ENCODE measurements around the gene POLR3A. TPM values are rescaled to one million over a fixed set of nuclear protein-coding genes. Genes with fewer than 3 reads are reported as not detected.

POLR3A gene
- total RNA-seq, 1 donor: 11.9 TPM

DNA sequence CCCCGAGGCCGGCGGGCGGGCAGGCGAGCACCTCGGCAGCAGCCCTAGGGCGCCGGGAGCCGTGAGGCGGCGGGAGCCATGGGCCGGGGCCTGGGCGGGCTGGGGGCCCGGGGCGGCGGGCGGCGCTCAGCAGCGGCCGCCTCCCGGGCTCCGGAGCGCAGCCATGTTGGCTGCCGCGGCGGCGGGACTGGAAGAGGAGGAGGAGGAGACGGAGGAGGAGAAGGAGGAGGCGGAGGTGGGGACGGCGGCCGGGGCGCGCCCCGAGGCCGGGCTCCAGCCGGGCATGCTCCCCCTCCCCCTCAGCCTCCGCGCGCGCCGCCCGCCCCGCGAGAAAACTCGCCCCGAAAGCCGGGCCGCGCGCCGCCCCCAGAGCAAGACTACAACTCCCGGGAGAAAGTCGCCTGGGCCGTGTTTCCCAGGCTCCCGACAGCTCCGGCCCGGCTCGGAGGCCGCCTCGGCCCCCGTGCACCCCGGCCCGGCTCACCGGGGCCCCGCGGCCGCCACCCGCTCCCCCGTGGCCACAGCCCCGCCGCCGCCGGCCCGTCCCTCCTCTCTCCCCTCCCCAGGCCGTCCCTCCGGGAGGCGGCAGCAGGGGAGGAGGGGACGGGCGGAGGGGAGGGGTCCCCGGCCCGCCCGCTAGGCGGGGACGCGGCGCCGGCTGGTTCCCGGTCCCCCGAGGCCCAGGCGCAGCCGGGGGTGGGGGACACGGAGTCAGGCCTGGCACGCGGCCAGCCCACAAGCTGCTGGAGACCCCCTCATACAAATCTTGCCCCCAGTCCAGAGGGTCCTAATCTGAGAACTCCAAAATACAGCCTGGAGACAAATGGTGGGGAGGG, 102.5 kb downstream of the POLR3A start, which contains the start of gene DLG5:
TSS of gene DLG5 (minus strand) at position 190 of the 836 bp plus-strand sequence. CDS start 235 bp downstream, outside the sequence.
- H2AFZ ChIP-seq (ENCODE audit: low read length): peak within 1 kb of the TSS; percentile 83
- peak within 1 kb of the TSS; percentile 84 for H3K4me3 ChIP-seq (ENCODE audit: insufficient read depth, low read length)
- H3K27ac ChIP-seq (ENCODE audit: low read depth, low read length): peak within 1 kb of the TSS; percentile 48
- no peak for TF ChIP-seq CTCF (IDR thresholded peaks at IDR 0.05; ENCODE audit: extremely low read depth, low read depth, low read length)
- peak; percentile 95 for DNase-seq (ENCODE audit: insufficient read length, low spot score, missing footprints)
- H3K36me3 ChIP-seq (ENCODE audit: insufficient read depth, low read length): peaks cover 5% of the 10 kb centered on the region
- H3K27me3 ChIP-seq (ENCODE audit: insufficient read depth, low read length): peaks cover 16% of the 10 kb centered on the region
- peaks cover 21% of the 10 kb centered on the region for H3K4me1 ChIP-seq (ENCODE audit: insufficient read depth, low read length)
- H3K9me3 ChIP-seq (ENCODE audit: low read depth, low read length): no peaks in the 10 kb centered on the region
- peaks cover 36% of the 10 kb centered on the region for H4K20me1 ChIP-seq (ENCODE audit: insufficient read depth, low read length)
- peaks cover 40% of the 10 kb centered on the region for H3K79me2 ChIP-seq (ENCODE audit: insufficient read depth, low read length)
- H3K4me2 ChIP-seq (ENCODE audit: insufficient read depth, low read length): peak within 1 kb of the TSS; percentile 99

GRCh38 chr10:77925795-77926565, 103.3 kb downstream of the POLR3A start:
- Histone ChIP-seq H3K4me2 (ENCODE audit: insufficient read depth, low read length) (peak overlapping the region; percentile 99), H3K4me1 (ENCODE audit: insufficient read depth, low read length) (peaks cover 21% of the 10 kb centered on the region), H3K36me3 (ENCODE audit: insufficient read depth, low read length) (peaks cover 5% of the 10 kb centered on the region), H2AFZ (ENCODE audit: low read length) (peak overlapping the region; percentile 83), H4K20me1 (ENCODE audit: insufficient read depth, low read length) (peaks cover 43% of the 10 kb centered on the region), H3K9me3 (ENCODE audit: low read depth, low read length) (no peaks in the 10 kb centered on the region), H3K4me3 (ENCODE audit: insufficient read depth, low read length) (peak overlapping the region; percentile 84), H3K27me3 (ENCODE audit: insufficient read depth, low read length) (peaks cover 16% of the 10 kb centered on the region), H3K79me2 (ENCODE audit: insufficient read depth, low read length) (peaks cover 48% of the 10 kb centered on the region), H3K27ac (ENCODE audit: low read depth, low read length) (peak overlapping the region; percentile 48)
- no peak for TF ChIP-seq CTCF (IDR thresholded peaks at IDR 0.05; ENCODE audit: extremely low read depth, low read depth, low read length)
- DNase-seq (ENCODE audit: insufficient read length, low spot score, missing footprints): peak; percentile 96

DNA sequence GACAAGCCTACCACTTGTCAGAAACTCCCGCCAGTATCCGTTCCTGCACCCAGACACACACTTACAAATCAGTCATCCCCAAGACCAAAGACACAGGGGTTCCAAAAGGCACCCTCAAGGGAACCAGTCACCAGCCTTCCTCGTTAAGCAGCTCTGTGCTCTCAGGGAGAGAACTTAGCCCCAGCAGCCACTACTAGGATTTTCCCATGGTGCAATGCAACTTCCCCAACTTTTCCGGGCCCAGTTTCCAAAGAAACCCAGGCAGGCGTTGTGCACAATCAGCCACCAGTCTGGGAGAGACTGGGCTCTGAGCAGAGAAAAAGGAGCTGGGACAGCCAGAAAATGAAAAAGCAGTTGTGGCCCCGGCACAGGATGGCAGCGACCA, 103.9 kb downstream of the POLR3A start:
- no peak for TF ChIP-seq CTCF (IDR thresholded peaks at IDR 0.05; ENCODE audit: extremely low read depth, low read depth, low read length)
- Histone ChIP-seq H4K20me1 (ENCODE audit: insufficient read depth, low read length) (peaks cover 47% of the 10 kb centered on the region), H3K9me3 (ENCODE audit: low read depth, low read length) (no peaks in the 10 kb centered on the region), H2AFZ (ENCODE audit: low read length) (peak overlapping the region; percentile 83), H3K27me3 (ENCODE audit: insufficient read depth, low read length) (peaks cover 16% of the 10 kb centered on the region), H3K27ac (ENCODE audit: low read depth, low read length) (peak overlapping the region; percentile 48), H3K79me2 (ENCODE audit: insufficient read depth, low read length) (peaks cover 54% of the 10 kb centered on the region), H3K36me3 (ENCODE audit: insufficient read depth, low read length) (peaks cover 5% of the 10 kb centered on the region), H3K4me2 (ENCODE audit: insufficient read depth, low read length) (peak overlapping the region; percentile 99), H3K4me3 (ENCODE audit: insufficient read depth, low read length) (peak overlapping the region; percentile 84), H3K4me1 (ENCODE audit: insufficient read depth, low read length) (peaks cover 23% of the 10 kb centered on the region)
- peak; percentile 97 for DNase-seq (ENCODE audit: insufficient read length, low spot score, missing footprints)

Data from osteoblast (primary cell).